T follicular helper cell (primary cell): Measurements from ENCODE around the gene SPATS1.
"Not testable (repeated sequence)": the region's sequence is repeated elsewhere in the genome, so short reads cannot be mapped to it uniquely, and the experiment has no call there.

Experiments
- DNase-seq: peaks from one replicate; pipeline ENCODE4 v3.0.0-alpha.2; 2020; ENCODE audit warnings: low read depth

SPATS1 gene

GRCh38 chr6:44341095-44341890 lies 1.2 kb upstream of the SPATS1 start:
- no peak for DNase-seq

- no peak for DNase-seq
Observed at GRCh38 chr6:44342052-44342451, 398 bp upstream of the SPATS1 start.

- not testable (repeated sequence) for DNase-seq
Observed at GRCh38 chr6:44346818-44347217, 4.4 kb downstream of the SPATS1 start.

- DNase-seq, result no peak
Observed at GRCh38 chr6:44349904-44350649, 7.6 kb downstream of the SPATS1 start.

GRCh38 chr6:44350650-44350994 lies 8.2 kb downstream of the SPATS1 start:
- not testable (repeated sequence) for DNase-seq

GRCh38 chr6:44352259-44352658 lies 9.8 kb downstream of the SPATS1 start:
- no peak for DNase-seq

GRCh38 chr6:44353336-44353735 lies 10.9 kb downstream of the SPATS1 start:
- DNase-seq, result no peak

- no peak for DNase-seq
Observed at GRCh38 chr6:44355640-44356039, 13.2 kb downstream of the SPATS1 start.

- DNase-seq, result no peak
Observed at GRCh38 chr6:44356487-44356886, 14.0 kb downstream of the SPATS1 start.

- DNase-seq, result no peak
Observed at GRCh38 chr6:44359973-44360372, 17.5 kb downstream of the SPATS1 start.

- no peak for DNase-seq
Observed at GRCh38 chr6:44361947-44362346, 19.5 kb downstream of the SPATS1 start.

- no peak for DNase-seq
Observed at GRCh38 chr6:44363377-44363926, 21.0 kb downstream of the SPATS1 start.

- DNase-seq, result no peak
Observed at GRCh38 chr6:44366781-44367180, 24.3 kb downstream of the SPATS1 start.

- no peak for DNase-seq
Observed at GRCh38 chr6:44367681-44368080, 25.2 kb downstream of the SPATS1 start.

GRCh38 chr6:44373051-44373450 lies 30.6 kb downstream of the SPATS1 start:
- no peak for DNase-seq

- DNase-seq, result no peak
Observed at GRCh38 chr6:44373787-44374186, 31.3 kb downstream of the SPATS1 start.

GRCh38 chr6:44375071-44375470 lies 32.6 kb downstream of the SPATS1 start:
- no peak for DNase-seq

- no peak for DNase-seq
Observed at GRCh38 chr6:44377484-44377883, 35.0 kb downstream of the SPATS1 start.

- DNase-seq, result no peak
Observed at GRCh38 chr6:44377971-44378370, 35.5 kb downstream of the SPATS1 start.

GRCh38 chr6:44381739-44382138 lies 39.3 kb downstream of the SPATS1 start:
- no peak for DNase-seq

GRCh38 chr6:44386364-44386928 lies 44.0 kb downstream of the SPATS1 start:
- DNase-seq, result no peak

GRCh38 chr6:44386929-44387345 lies 44.5 kb downstream of the SPATS1 start:
- no peak for DNase-seq
